ENCODE results near the gene NDUFS1.

- TF ChIP-seq, protein P1, sequence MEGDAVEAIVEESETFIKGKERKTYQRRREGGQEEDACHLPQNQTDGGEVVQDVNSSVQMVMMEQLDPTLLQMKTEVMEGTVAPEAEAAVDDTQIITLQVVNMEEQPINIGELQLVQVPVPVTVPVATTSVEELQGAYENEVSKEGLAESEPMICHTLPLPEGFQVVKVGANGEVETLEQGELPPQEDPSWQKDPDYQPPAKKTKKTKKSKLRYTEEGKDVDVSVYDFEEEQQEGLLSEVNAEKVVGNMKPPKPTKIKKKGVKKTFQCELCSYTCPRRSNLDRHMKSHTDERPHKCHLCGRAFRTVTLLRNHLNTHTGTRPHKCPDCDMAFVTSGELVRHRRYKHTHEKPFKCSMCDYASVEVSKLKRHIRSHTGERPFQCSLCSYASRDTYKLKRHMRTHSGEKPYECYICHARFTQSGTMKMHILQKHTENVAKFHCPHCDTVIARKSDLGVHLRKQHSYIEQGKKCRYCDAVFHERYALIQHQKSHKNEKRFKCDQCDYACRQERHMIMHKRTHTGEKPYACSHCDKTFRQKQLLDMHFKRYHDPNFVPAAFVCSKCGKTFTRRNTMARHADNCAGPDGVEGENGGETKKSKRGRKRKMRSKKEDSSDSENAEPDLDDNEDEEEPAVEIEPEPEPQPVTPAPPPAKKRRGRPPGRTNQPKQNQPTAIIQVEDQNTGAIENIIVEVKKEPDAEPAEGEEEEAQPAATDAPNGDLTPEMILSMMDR (conservative IDR thresholded peaks at IDR 0.05; ENCODE audit: low read depth, low read length) = no peak
- TF ChIP-seq EZH2phosphoT487 (IDR thresholded peaks at IDR 0.05; ENCODE audit: borderline replicate concordance, low read length) (no peak), EZH2 (IDR thresholded peaks at IDR 0.05; ENCODE audit: low read length, unreplicated experiment) (no peak)
Measured at GRCh38 chr2:206079699-206080465, 79.4 kb downstream of the NDUFS1 start.
